PC-3 (cell line): ENCODE measurements around the gene SRRM3. TPM values are rescaled to one million over a fixed set of nuclear protein-coding genes. Genes with fewer than 3 reads are reported as not detected.

Experiments
- ATAC-seq: fragments of 200-7000 bp; cut with Tn5 transposase; 2 replicates; pipeline ENCODE4 v1.9.1; 2020; ENCODE audit warnings: mild to moderate bottlenecking, moderate library complexity
- BruUV-seq: library from RNA; stranded (reverse); fragments of 400-500 nt; replicated peaks from 2 replicates; lab custom pipeline; 2021; lab: Mats Ljungman, UMichigan
- CTCF ChIA-PET: fragments of 300-600 bp; sonication (Branson Sonifier 250); formaldehyde crosslinking; loops from one replicate; lab custom pipeline; 2022; ENCODE audit warnings: antibody characterized with exemption; lab: Charles Lee
- POLR2A ChIA-PET: fragments of 300-600 bp; sonication (Branson Sonifier 250); formaldehyde crosslinking; loops from one replicate; lab custom pipeline; 2022; ENCODE audit warnings: antibody characterized with exemption; ENCODE audit not compliant: unreplicated experiment; lab: Charles Lee
- DNase-seq: peaks from one replicate; pipeline ENCODE4 v3.0.0-alpha.2; 2015
- H2AFZ ChIP-seq: fragments of 300-600 bp; sonication (generic); 2 replicates; pipeline ENCODE4 v1.6.0; 2016; ENCODE audit warnings: antibody characterized with exemption, low read length
- H3F3A ChIP-seq: fragments of 300-600 bp; sonication (generic); one replicate; pipeline ENCODE4 v1.6.0; 2017; ENCODE audit warnings: antibody characterized with exemption, low read length, control low read depth, mild to moderate bottlenecking; ENCODE audit not compliant: unreplicated experiment
- H3K27ac ChIP-seq: fragments of 300-600 bp; sonication (generic); 2 replicates; pipeline ENCODE4 v1.5.1; 2016; ENCODE audit warnings: mild to moderate bottlenecking, low read length
- H3K27me3 ChIP-seq: fragments of 300-600 bp; sonication (generic); 2 replicates; pipeline ENCODE4 v1.6.1; 2016; ENCODE audit warnings: low read length, mixed read lengths
- H3K36me3 ChIP-seq: fragments of 300-600 bp; sonication (generic); 2 replicates; pipeline ENCODE4 v1.6.1; 2016; ENCODE audit warnings: low read depth, mixed run types, low read length, mixed read lengths
- H3K4me1 ChIP-seq: fragments of 300-600 bp; sonication (generic); 2 replicates; pipeline ENCODE4 v1.5.1; 2016; ENCODE audit warnings: low read length; ENCODE audit not compliant: insufficient read depth
- H3K4me2 ChIP-seq: fragments of 300-600 bp; sonication (generic); 2 replicates; pipeline ENCODE4 v1.6.0; 2016; ENCODE audit warnings: low read length
- H3K4me3 ChIP-seq: fragments of 300-600 bp; sonication (generic); 2 replicates; pipeline ENCODE4 v1.5.1; 2016; ENCODE audit warnings: mild to moderate bottlenecking, low read length, mixed read lengths
- H3K79me2 ChIP-seq: fragments of 300-600 bp; sonication (generic); 2 replicates; pipeline ENCODE4 v1.6.1; 2017; ENCODE audit warnings: low read length, mixed read lengths
- H3K9ac ChIP-seq: fragments of 300-600 bp; sonication (generic); 2 replicates; pipeline ENCODE4 v1.6.0; 2016; ENCODE audit warnings: mild to moderate bottlenecking, low read length
- H3K9me2 ChIP-seq: fragments of 300-600 bp; sonication (generic); replicated peaks from 2 replicates; pipeline ENCODE4 v1.6.1; 2016; ENCODE audit warnings: mixed run types, low read length, mixed read lengths
- H3K9me3 ChIP-seq: fragments of 300-600 bp; sonication (generic); 2 replicates; pipeline ENCODE4 v1.6.1; 2016; ENCODE audit warnings: low read length, mixed read lengths
- H4K20me1 ChIP-seq: fragments of 300-600 bp; sonication (generic); 2 replicates; pipeline ENCODE4 v1.6.1; 2016; ENCODE audit warnings: low read length, mixed read lengths
- CTCF ChIP-seq: fragments of 300-600 bp; sonication (generic); conservative IDR thresholded peaks from 2 replicates; pipeline ENCODE4 v1.5.1; 2017; ENCODE audit warnings: antibody characterized with exemption, low read depth, mild to moderate bottlenecking, low read length
- EZH2 ChIP-seq: fragments of 300-600 bp; sonication (generic); IDR thresholded peaks from one replicate; pipeline ENCODE4 v1.6.1; 2017; ENCODE audit warnings: antibody characterized with exemption, mild to moderate bottlenecking, low read length; ENCODE audit not compliant: unreplicated experiment
- EZH2phosphoT487 ChIP-seq: fragments of 300-600 bp; sonication (generic); IDR thresholded peaks from 2 replicates; pipeline ENCODE4 v1.6.1; 2018; ENCODE audit warnings: mild to moderate bottlenecking, antibody characterized with exemption, low read length, borderline replicate concordance
- intact Hi-C: fragments of 100-400 bp; cut with micrococcal nuclease; formaldehyde crosslinking; loops from 2 replicates; pipeline ENCODE4 v1.9.0; 2023
- total RNA-seq: library from RNA; depleted of rRNA; stranded (reverse); fragments of >200 nt; gene quantifications from 2 replicates; pipeline ENCODE4 v1.2.3, GENCODE V29; 2014

The SRRM3 gene
- total RNA-seq, 1 experiment from 2014 or later, result 0.66 TPM

DNA sequence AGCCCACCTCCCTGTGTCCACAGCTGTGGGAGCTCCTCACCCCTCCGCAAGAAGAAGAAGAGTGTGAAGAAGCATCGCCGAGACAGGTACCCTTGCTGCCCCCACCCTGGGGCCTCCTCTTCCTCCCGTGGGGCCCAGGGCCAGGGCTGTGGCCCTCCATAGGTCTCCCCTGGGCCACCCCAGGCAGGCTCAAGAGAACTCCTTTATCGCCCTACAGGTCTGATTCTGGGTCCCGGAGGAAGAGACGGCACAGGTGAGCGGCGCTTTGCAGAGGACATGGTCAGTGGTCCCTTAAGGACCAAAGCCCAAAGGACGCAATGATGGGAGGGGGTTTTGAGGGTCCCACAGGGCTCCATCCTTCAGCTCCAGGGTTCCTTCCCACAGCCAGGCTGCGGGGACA is 59.6 kb downstream of the SRRM3 start:
- Histone ChIP-seq H3K27me3 (no peaks in the 10 kb centered on the region), H3F3A (no peaks in the 10 kb centered on the region), H3K27ac (no peak overlapping the region), H3K9me3 (no peaks in the 10 kb centered on the region), H3K4me2 (no peak overlapping the region), H3K4me1 (no peaks in the 10 kb centered on the region), H2AFZ (no peak overlapping the region), H3K79me2 (no peaks in the 10 kb centered on the region), H3K9me2 (no peaks in the 10 kb centered on the region), H3K9ac (no peak overlapping the region), H4K20me1 (no peaks in the 10 kb centered on the region), H3K36me3 (no peaks in the 10 kb centered on the region), H3K4me3 (no peak overlapping the region)
- ATAC-seq, result no peak
- no peak for DNase-seq
- intact Hi-C loops, result no loop called here
- CTCF ChIA-PET, result no interaction called here
- BruUV-seq, result no TSS peak
- POLR2A ChIA-PET, result no interaction called here
- TF ChIP-seq EZH2, result no peak

DNA sequence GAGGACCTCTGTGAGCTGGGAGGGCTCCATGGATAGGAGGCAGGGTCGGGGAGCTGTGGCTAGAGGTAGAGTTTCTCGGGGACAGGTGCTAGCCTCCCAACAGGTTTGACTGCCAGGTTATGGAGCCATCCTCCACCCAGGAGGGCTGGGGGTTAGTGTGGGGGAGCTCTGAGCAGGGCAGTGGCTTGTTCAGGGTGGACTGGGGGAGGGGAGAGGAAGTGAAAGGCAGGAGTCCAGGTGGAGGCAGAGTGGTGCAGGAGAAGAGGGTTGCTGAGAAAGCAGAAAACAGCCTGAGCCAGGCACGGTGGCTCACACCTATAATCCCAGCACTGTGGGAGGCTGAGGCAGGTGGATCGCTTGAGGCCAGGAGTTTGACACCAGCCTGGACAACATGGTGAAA is 60.2 kb downstream of the SRRM3 start:
- Histone ChIP-seq H3K4me2 (no peak overlapping the region), H3K4me1 (no peaks in the 10 kb centered on the region), H3K9ac (no peak overlapping the region), H4K20me1 (no peaks in the 10 kb centered on the region), H3K79me2 (no peaks in the 10 kb centered on the region), H2AFZ (no peak overlapping the region), H3K4me3 (no peak overlapping the region), H3K9me3 (no peaks in the 10 kb centered on the region), H3K27me3 (no peaks in the 10 kb centered on the region), H3F3A (no peaks in the 10 kb centered on the region), H3K27ac (no peak overlapping the region), H3K36me3 (no peaks in the 10 kb centered on the region), H3K9me2 (no peaks in the 10 kb centered on the region)
- intact Hi-C loops, result no loop called here
- ATAC-seq (no peak), DNase-seq (no peak)
- TF ChIP-seq EZH2phosphoT487, result no peak
- TF ChIP-seq EZH2, result no peak
- no peak for TF ChIP-seq CTCF
- no TSS peak for BruUV-seq
- CTCF ChIA-PET, result no interaction called here
- POLR2A ChIA-PET, result no interaction called here

GRCh38 chr7:76262683-76263402 is 61.1 kb downstream of the SRRM3 start:
- Histone ChIP-seq H3K9me2 (no peaks in the 10 kb centered on the region), H3F3A (no peaks in the 10 kb centered on the region), H3K9ac (no peak overlapping the region), H3K79me2 (no peaks in the 10 kb centered on the region), H2AFZ (no peak overlapping the region), H3K4me2 (no peak overlapping the region), H4K20me1 (no peaks in the 10 kb centered on the region), H3K9me3 (no peaks in the 10 kb centered on the region), H3K27ac (no peak overlapping the region), H3K36me3 (no peaks in the 10 kb centered on the region), H3K27me3 (no peaks in the 10 kb centered on the region), H3K4me3 (no peak overlapping the region), H3K4me1 (no peaks in the 10 kb centered on the region)
- ChIA-PET POLR2A (interaction anchor here (0.6 kb wide), 1 partner anchor 53 kb away, joined by 5 read pairs; no protein-coding TSS in a partner anchor), CTCF (interaction anchor here (0.5 to 1.6 kb wide), 10 partner anchors 21 to 257 kb away, joined by 3 to 10 read pairs (median 3); no protein-coding TSS in a partner anchor)
- intact Hi-C loops, result loop anchor here (1.0 kb wide), 1 partner anchor 85 kb away; no protein-coding TSS in a partner anchor
- peak; percentile 73 for DNase-seq
- no TSS peak for BruUV-seq
- ATAC-seq, result peak; percentile 93
- TF ChIP-seq CTCF (peak; percentile 83), EZH2 (no peak), EZH2phosphoT487 (no peak)
